DND-41 (cell line): ENCODE data around the gene SLC30A1.

Experiments used
- CTCF ChIP-seq: IDR thresholded peaks from 2 replicates; pipeline ENCODE4 v1.5.1; 2012; ENCODE audit warnings: borderline replicate concordance, low read length, moderate library complexity, mild to moderate bottlenecking; ENCODE audit not compliant: poor library complexity, severe bottlenecking; ENCODE audit errors: extremely low read depth
- EZH2 ChIP-seq: IDR thresholded peaks from 3 replicates; pipeline ENCODE4 v1.6.1; 2012; ENCODE audit warnings: borderline replicate concordance, low read depth, mild to moderate bottlenecking, moderate library complexity, low read length, inconsistent platforms; ENCODE audit not compliant: severe bottlenecking

GRCh38 chr1:211549092-211549711 lies 29.8 kb downstream of the SLC30A1 start:
- TF ChIP-seq CTCF = no peak
- TF ChIP-seq EZH2 = no peak
